HepG2 (cell line): ENCODE data around the gene KCND3.

Experiments
- ARNTL ChIP-seq: sonication (generic); formaldehyde crosslinking; IDR thresholded peaks from 2 replicates; pipeline ENCODE4 v1.4.0; 2020; ENCODE audit warnings: mild to moderate bottlenecking, missing genetic modification reagents
- BRCA1 ChIP-seq: sonication (generic); formaldehyde crosslinking; IDR thresholded peaks from 2 replicates; pipeline ENCODE4 v1.4.0; 2020; ENCODE audit warnings: missing genetic modification reagents
- CREM ChIP-seq, 2 experiments: sonication (generic) in 1 of 2; formaldehyde crosslinking in 1 of 2; IDR thresholded peaks; 2 replicates each; pipeline versions ENCODE4 v1.4.0 to v1.6.1; 2016 to 2020; ENCODE audit warnings: antibody characterized with exemption in 1 of 2, mild to moderate bottlenecking in 1 of 2, missing genetic modification reagents in 1 of 2
- CTCF ChIP-seq: sonication (generic); formaldehyde crosslinking; IDR thresholded peaks from 2 replicates; pipeline ENCODE4 v1.5.0; 2020; ENCODE audit warnings: mild to moderate bottlenecking, missing genetic modification reagents, moderate library complexity
- GABPA ChIP-seq, 2 experiments: IDR thresholded peaks; 2 replicates each; pipeline ENCODE4 v1.6.1; 2011 to 2016; ENCODE audit warnings: low read depth in 2 of 2, low read length in 1 of 2, missing biosample characterization in 1 of 2, missing genetic modification characterization in 1 of 2
- MBD4 ChIP-seq: IDR thresholded peaks from 2 replicates; pipeline ENCODE4 v1.6.1; 2012; ENCODE audit warnings: low read length, inconsistent platforms, borderline replicate concordance
- MXI1 ChIP-seq: IDR thresholded peaks from 3 replicates; pipeline ENCODE4 v1.6.1; 2012; ENCODE audit warnings: low read depth, low read length, inconsistent platforms, borderline replicate concordance
- POLR2AphosphoS5 ChIP-seq: IDR thresholded peaks from 2 replicates; pipeline ENCODE4 v1.6.1; 2012; ENCODE audit warnings: low read depth, low read length
- PRDM4 ChIP-seq: sonication (generic); formaldehyde crosslinking; IDR thresholded peaks from 2 replicates; pipeline ENCODE4 v1.9.0; 2021; ENCODE audit warnings: missing genetic modification reagents, borderline replicate concordance
- YY1 ChIP-seq: IDR thresholded peaks from 2 replicates; pipeline ENCODE4 v1.6.1; 2011; ENCODE audit warnings: low read length, low read depth, moderate library complexity, mild to moderate bottlenecking; ENCODE audit not compliant: insufficient read depth, insufficient replicate concordance
- ZBTB7A ChIP-seq: sonication (generic); formaldehyde crosslinking; IDR thresholded peaks from 2 replicates; pipeline ENCODE4 v1.8.0; 2022; ENCODE audit warnings: mild to moderate bottlenecking, missing genetic modification reagents

- no peak for TF ChIP-seq CTCF
- no peak for TF ChIP-seq PRDM4 (CRISPR knock-in tag)
- TF ChIP-seq ZBTB7A (CRISPR knock-in tag), result no peak
- no peak for TF ChIP-seq POLR2AphosphoS5
- no peak for TF ChIP-seq MBD4
- no peak for TF ChIP-seq ARNTL
- TF ChIP-seq GABPA (IDR thresholded peaks at IDR 0.05; ENCODE audit: low read depth, low read length), result no peak
- TF ChIP-seq GABPA (CRISPR knock-in tag; IDR thresholded peaks at IDR 0.05; ENCODE audit: low read depth), result no peak
- TF ChIP-seq BRCA1 (CRISPR knock-in tag), result no peak
- no peak for TF ChIP-seq CREM (IDR thresholded peaks at IDR 0.05)
- TF ChIP-seq CREM (CRISPR knock-in tag; IDR thresholded peaks at IDR 0.05), result no peak
- no peak for TF ChIP-seq MXI1
- TF ChIP-seq YY1, result no peak
Measured at GRCh38 chr1:111729946-111730681, 259.4 kb downstream of the KCND3 start.
